ENCODE results near the gene SAMD4B.

GRCh38 chr19:39398297-39398864, 56.2 kb downstream of the SAMD4B start:
- TF ChIP-seq, protein P1, sequence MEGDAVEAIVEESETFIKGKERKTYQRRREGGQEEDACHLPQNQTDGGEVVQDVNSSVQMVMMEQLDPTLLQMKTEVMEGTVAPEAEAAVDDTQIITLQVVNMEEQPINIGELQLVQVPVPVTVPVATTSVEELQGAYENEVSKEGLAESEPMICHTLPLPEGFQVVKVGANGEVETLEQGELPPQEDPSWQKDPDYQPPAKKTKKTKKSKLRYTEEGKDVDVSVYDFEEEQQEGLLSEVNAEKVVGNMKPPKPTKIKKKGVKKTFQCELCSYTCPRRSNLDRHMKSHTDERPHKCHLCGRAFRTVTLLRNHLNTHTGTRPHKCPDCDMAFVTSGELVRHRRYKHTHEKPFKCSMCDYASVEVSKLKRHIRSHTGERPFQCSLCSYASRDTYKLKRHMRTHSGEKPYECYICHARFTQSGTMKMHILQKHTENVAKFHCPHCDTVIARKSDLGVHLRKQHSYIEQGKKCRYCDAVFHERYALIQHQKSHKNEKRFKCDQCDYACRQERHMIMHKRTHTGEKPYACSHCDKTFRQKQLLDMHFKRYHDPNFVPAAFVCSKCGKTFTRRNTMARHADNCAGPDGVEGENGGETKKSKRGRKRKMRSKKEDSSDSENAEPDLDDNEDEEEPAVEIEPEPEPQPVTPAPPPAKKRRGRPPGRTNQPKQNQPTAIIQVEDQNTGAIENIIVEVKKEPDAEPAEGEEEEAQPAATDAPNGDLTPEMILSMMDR (IDR thresholded peaks at IDR 0.05; ENCODE audit: low read length): no peak
- no peak for TF ChIP-seq EZH2phosphoT487 (IDR thresholded peaks at IDR 0.05; ENCODE audit: low read length)
